ENCODE measurements around the gene UMODL1. TPM values are rescaled to one million over a fixed set of nuclear protein-coding genes. Genes with fewer than 3 reads are reported as not detected.

The UMODL1 gene
- total RNA-seq, 1 experiment from 2014 or later = 0.18 TPM

- TF ChIP-seq POLR2AphosphoS5 (IDR thresholded peaks at IDR 0.05; ENCODE audit: low read depth, low read length) (no peak), CTCF (IDR thresholded peaks at IDR 0.05) (no peak), REST (IDR thresholded peaks at IDR 0.05; ENCODE audit: insufficient read depth in 1 of 2, low read depth in 2 of 2, low read length in 1 of 2) (no peak), SIN3A (IDR thresholded peaks at IDR 0.05; ENCODE audit: borderline replicate concordance, insufficient read depth, low read depth, low read length) (no peak), TCF7L2 (IDR thresholded peaks at IDR 0.05; ENCODE audit: low read depth, low read length) (no peak)
- Histone ChIP-seq H3K4me1 (ENCODE audit: control insufficient read depth, insufficient read depth, low read length) (peaks cover 8% of the 10 kb centered on the region), H3K4me3 (ENCODE audit: low read depth in 2 of 2, low read length in 2 of 2) (no peak overlapping the region), H3K27me3 (ENCODE audit: control insufficient read depth, insufficient read depth, low read length) (no peaks in the 10 kb centered on the region), H3K9me3 (ENCODE audit: control insufficient read depth, insufficient read depth, low read depth, low read length) (no peaks in the 10 kb centered on the region), H3K27ac (ENCODE audit: low read length) (no peak overlapping the region), H3K36me3 (ENCODE audit: control insufficient read depth, insufficient read depth, low read length) (no peaks in the 10 kb centered on the region)
- ChIA-PET CTCF (no interaction called here), POLR2A (no interaction called here)
- intact Hi-C loops (cut with micrococcal nuclease; ENCODE audit: unreplicated experiment) (no loop called here), in situ Hi-C loops (cut with HindIII; ENCODE audit: low pct_unique_long_range_greater_than_20kb, low sequenced_read_pairs) (no loop called here)
- BruUV-seq (replicated peaks) = no TSS peak
- DNase-seq (ENCODE audit: low read depth, low spot score) (no peak), ATAC-seq (no peak)
These were observed 17.0 kb downstream of the UMODL1 start for GRCh38 chr21:42088148-42088547.

GRCh38 chr21:42088658-42089057 lies 17.5 kb downstream of the UMODL1 start:
- DNase-seq (ENCODE audit: low read depth, low spot score) = no peak
- POLR2A ChIA-PET = no interaction called here
- in situ Hi-C loops (cut with HindIII; ENCODE audit: low pct_unique_long_range_greater_than_20kb, low sequenced_read_pairs) (no loop called here), intact Hi-C loops (cut with micrococcal nuclease; ENCODE audit: unreplicated experiment) (no loop called here)
- Histone ChIP-seq H3K27me3 (ENCODE audit: control insufficient read depth, insufficient read depth, low read length) (no peaks in the 10 kb centered on the region), H3K4me3 (ENCODE audit: low read depth in 2 of 2, low read length in 2 of 2) (no peak overlapping the region), H3K27ac (ENCODE audit: low read length) (no peak overlapping the region), H3K9me3 (ENCODE audit: control insufficient read depth, insufficient read depth, low read depth, low read length) (no peaks in the 10 kb centered on the region), H3K36me3 (ENCODE audit: control insufficient read depth, insufficient read depth, low read length) (no peaks in the 10 kb centered on the region), H3K4me1 (ENCODE audit: control insufficient read depth, insufficient read depth, low read length) (peaks cover 8% of the 10 kb centered on the region)
- no TSS peak for BruUV-seq (replicated peaks)
- no peak for ATAC-seq
- no peak for TF ChIP-seq POLR2AphosphoS5 (IDR thresholded peaks at IDR 0.05; ENCODE audit: low read depth, low read length)
- TF ChIP-seq SIN3A (IDR thresholded peaks at IDR 0.05; ENCODE audit: borderline replicate concordance, insufficient read depth, low read depth, low read length) = no peak
- TF ChIP-seq TCF7L2 (IDR thresholded peaks at IDR 0.05; ENCODE audit: low read depth, low read length) = no peak
- TF ChIP-seq REST (IDR thresholded peaks at IDR 0.05; ENCODE audit: insufficient read depth in 1 of 2, low read depth in 2 of 2, low read length in 1 of 2) = no peak
- TF ChIP-seq CTCF (IDR thresholded peaks at IDR 0.05) = no peak
- CTCF ChIA-PET = interaction anchor here (0.5 kb wide), 1 partner anchor 86 kb away, joined by 6 read pairs; no protein-coding TSS in a partner anchor
